Measurements from ENCODE around the gene H6PD. TPM values are rescaled to one million over a fixed set of nuclear protein-coding genes. Genes with fewer than 3 reads are reported as not detected.

H6PD gene
- total and polyA plus RNA-seq, 2 experiments from 2014 or later = 1.2 to 4.7 TPM

GRCh38 chr1:9191231-9191630, 43.3 kb upstream of the H6PD start (continued):
- TF ChIP-seq, protein P1, sequence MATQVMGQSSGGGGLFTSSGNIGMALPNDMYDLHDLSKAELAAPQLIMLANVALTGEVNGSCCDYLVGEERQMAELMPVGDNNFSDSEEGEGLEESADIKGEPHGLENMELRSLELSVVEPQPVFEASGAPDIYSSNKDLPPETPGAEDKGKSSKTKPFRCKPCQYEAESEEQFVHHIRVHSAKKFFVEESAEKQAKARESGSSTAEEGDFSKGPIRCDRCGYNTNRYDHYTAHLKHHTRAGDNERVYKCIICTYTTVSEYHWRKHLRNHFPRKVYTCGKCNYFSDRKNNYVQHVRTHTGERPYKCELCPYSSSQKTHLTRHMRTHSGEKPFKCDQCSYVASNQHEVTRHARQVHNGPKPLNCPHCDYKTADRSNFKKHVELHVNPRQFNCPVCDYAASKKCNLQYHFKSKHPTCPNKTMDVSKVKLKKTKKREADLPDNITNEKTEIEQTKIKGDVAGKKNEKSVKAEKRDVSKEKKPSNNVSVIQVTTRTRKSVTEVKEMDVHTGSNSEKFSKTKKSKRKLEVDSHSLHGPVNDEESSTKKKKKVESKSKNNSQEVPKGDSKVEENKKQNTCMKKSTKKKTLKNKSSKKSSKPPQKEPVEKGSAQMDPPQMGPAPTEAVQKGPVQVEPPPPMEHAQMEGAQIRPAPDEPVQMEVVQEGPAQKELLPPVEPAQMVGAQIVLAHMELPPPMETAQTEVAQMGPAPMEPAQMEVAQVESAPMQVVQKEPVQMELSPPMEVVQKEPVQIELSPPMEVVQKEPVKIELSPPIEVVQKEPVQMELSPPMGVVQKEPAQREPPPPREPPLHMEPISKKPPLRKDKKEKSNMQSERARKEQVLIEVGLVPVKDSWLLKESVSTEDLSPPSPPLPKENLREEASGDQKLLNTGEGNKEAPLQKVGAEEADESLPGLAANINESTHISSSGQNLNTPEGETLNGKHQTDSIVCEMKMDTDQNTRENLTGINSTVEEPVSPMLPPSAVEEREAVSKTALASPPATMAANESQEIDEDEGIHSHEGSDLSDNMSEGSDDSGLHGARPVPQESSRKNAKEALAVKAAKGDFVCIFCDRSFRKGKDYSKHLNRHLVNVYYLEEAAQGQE (IDR thresholded peaks at IDR 0.05; ENCODE audit: unreplicated experiment) = no peak
- TF ChIP-seq POLR2AphosphoS5 (IDR thresholded peaks at IDR 0.05; ENCODE audit: low read depth) (no peak), EZH2 (IDR thresholded peaks at IDR 0.05; ENCODE audit: low read depth, unreplicated experiment) (no peak), ZNF331 (CRISPR knock-in tag; IDR thresholded peaks at IDR 0.05; ENCODE audit: low read depth) (no peak), STAT1 (IDR thresholded peaks at IDR 0.05; ENCODE audit: unreplicated experiment) (no peak), EZH2phosphoT487 (IDR thresholded peaks at IDR 0.05; ENCODE audit: unreplicated experiment) (no peak), CREB1 (CRISPR knock-in tag; IDR thresholded peaks at IDR 0.05; ENCODE audit: low read depth) (no peak), JUNB (IDR thresholded peaks at IDR 0.05; ENCODE audit: unreplicated experiment) (no peak)
- TF ChIP-seq, protein P2, sequence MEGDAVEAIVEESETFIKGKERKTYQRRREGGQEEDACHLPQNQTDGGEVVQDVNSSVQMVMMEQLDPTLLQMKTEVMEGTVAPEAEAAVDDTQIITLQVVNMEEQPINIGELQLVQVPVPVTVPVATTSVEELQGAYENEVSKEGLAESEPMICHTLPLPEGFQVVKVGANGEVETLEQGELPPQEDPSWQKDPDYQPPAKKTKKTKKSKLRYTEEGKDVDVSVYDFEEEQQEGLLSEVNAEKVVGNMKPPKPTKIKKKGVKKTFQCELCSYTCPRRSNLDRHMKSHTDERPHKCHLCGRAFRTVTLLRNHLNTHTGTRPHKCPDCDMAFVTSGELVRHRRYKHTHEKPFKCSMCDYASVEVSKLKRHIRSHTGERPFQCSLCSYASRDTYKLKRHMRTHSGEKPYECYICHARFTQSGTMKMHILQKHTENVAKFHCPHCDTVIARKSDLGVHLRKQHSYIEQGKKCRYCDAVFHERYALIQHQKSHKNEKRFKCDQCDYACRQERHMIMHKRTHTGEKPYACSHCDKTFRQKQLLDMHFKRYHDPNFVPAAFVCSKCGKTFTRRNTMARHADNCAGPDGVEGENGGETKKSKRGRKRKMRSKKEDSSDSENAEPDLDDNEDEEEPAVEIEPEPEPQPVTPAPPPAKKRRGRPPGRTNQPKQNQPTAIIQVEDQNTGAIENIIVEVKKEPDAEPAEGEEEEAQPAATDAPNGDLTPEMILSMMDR (conservative IDR thresholded peaks at IDR 0.05; ENCODE audit: low read depth in 2 of 2) = no peak

DNA sequence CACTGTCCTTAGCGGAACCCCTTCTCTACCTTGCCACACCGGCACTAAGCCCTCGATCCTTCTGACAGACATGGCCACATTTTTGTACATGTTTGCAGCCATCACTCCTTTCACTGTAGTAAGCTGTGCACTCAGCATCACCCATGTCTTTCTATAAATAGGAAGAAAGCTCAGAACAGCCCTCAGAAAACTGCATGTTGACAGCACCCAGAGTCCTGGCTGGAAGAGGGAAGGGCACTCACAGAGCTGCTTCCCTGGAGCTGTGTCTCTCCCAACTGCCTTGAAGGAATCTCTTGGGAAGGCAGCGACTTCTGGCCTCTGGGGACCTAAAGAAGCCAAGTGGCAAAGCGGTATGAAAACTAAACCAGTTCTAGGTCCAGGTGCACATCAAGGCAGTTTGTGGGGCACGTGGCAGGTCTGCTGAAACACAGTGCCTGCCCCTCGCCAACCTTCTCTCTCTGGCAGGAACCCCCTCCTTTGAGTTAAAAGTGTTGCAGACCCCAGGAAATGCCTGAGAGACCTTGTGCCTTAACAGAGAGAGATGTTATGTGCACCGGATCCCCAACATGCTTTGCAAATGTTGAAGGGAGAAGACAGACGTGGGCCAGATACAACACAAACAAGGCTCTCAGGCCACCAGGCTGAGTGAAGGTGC, 41.9 kb upstream of the H6PD start:
- Mint-ChIP-seq H3K27me3 (ENCODE audit: insufficient read depth, low read depth, poor library complexity) (peaks cover 20% of the 10 kb centered on the region), H3K36me3 (ENCODE audit: low read depth) (peaks cover 6% of the 10 kb centered on the region; the same call in 2 of the 3 replicates), H3K27ac (no peak overlapping the region), H3K4me3 (no peak overlapping the region), H3K4me1 (peaks cover 18% of the 10 kb centered on the region), H3K9me3 (no peaks in the 10 kb centered on the region)
- Histone ChIP-seq H3K27ac (ENCODE audit: low read depth) (no peak overlapping the region), H3K4me3 (no peak overlapping the region), H3K36me3 (ENCODE audit: insufficient read depth) (no peaks in the 10 kb centered on the region), H3K27me3 (ENCODE audit: insufficient read depth) (peaks cover 12% of the 10 kb centered on the region), H2AFZ (no peak overlapping the region), H3K9me2 (ENCODE audit: insufficient read depth) (no peaks in the 10 kb centered on the region), H4K20me1 (replicated peaks; ENCODE audit: insufficient read depth) (no peaks in the 10 kb centered on the region; the same call in 1 of the 2 replicates), H3K4me2 (no peak overlapping the region), H3F3A (replicated peaks; ENCODE audit: low read depth) (no peaks in the 10 kb centered on the region), H3K79me2 (replicated peaks; ENCODE audit: insufficient read depth) (no peaks in the 10 kb centered on the region), H3K4me1 (ENCODE audit: insufficient read depth) (peaks cover 3% of the 10 kb centered on the region; the same call in 1 of the 2 replicates)
- ATAC-seq (no peak), DNase-seq (ENCODE audit: low spot score) (no peak)
- TF ChIP-seq JUNB (IDR thresholded peaks at IDR 0.05; ENCODE audit: unreplicated experiment) (no peak), ETS1 (IDR thresholded peaks at IDR 0.05) (no peak), EZH2 (IDR thresholded peaks at IDR 0.05; ENCODE audit: low read depth, unreplicated experiment) (no peak), NANOG (IDR thresholded peaks at IDR 0.05; ENCODE audit: borderline replicate concordance) (no peak), ZNF114 (CRISPR knock-in tag; IDR thresholded peaks at IDR 0.05) (no peak), STAT1 (IDR thresholded peaks at IDR 0.05; ENCODE audit: unreplicated experiment) (no peak), CREB1 (CRISPR knock-in tag; IDR thresholded peaks at IDR 0.05; ENCODE audit: low read depth) (no peak), ZNF331 (CRISPR knock-in tag; IDR thresholded peaks at IDR 0.05; ENCODE audit: low read depth) (no peak)
- TF ChIP-seq, protein P2 (conservative IDR thresholded peaks at IDR 0.05; ENCODE audit: low read depth in 2 of 2) = no peak
